A549 (cell line): ENCODE measurements around the gene MR1. TPM values are rescaled to one million over a fixed set of nuclear protein-coding genes. Genes with fewer than 3 reads are reported as not detected.

ENCODE experiments used
- ATAC-seq, 2 experiments: fragments of 200-7000 bp in 1 of 2; fragments of >200 bp in 1 of 2; cut with Nextera tagmentation in 1 of 2; cut with Tn5 transposase in 1 of 2; 3 replicates each; pipeline versions ENCODE4 v1.8.0 to v1.9.1; 2018 to 2020; ENCODE audit warnings: mild to moderate bottlenecking in 1 of 2, moderate library complexity in 1 of 2
- CTCF ChIA-PET: fragments of 300-600 bp; sonication (Branson Sonifier 250); formaldehyde crosslinking; extraction: SDS; loops from one replicate; lab custom pipeline; 2021; ENCODE audit warnings: antibody characterized with exemption, inconsistent platforms; lab: Yijun Ruan, JAX
- POLR2A ChIA-PET: fragments of 350-600 bp; formaldehyde crosslinking; extraction: SDS; loops from one replicate; lab custom pipeline; 2021; ENCODE audit warnings: antibody characterized with exemption, inconsistent platforms; lab: Yijun Ruan, JAX
- DNase-seq, 2 experiments: peaks; one replicate each; pipeline versions ENCODE4 v3.0.0 to v3.0.0-alpha.2; 2011 to 2016; ENCODE audit warnings: low read depth in 1 of 2, low spot score in 1 of 2
- FAIRE-seq: peaks from 2 replicates; lab custom pipeline; 2011; peaks lifted over from hg19 to GRCh38; lab: Jason Lieb, UNC
- H3K27ac ChIP-seq, 2 experiments: fragments of >200 bp; sonication (Bioruptor Twin); formaldehyde crosslinking; 3 replicates each; pipeline ENCODE4 v1.5.1; 2016 to 2017
- H3K4me1 ChIP-seq: fragments of >200 bp; sonication (Bioruptor Twin); formaldehyde crosslinking; 3 replicates; pipeline ENCODE4 v1.6.1; 2016
- H3K4me2 ChIP-seq: fragments of >200 bp; sonication (Bioruptor Twin); formaldehyde crosslinking; 3 replicates; pipeline ENCODE4 v1.6.1; 2016
- H3K4me3 ChIP-seq: fragments of >200 bp; sonication (Bioruptor Twin); formaldehyde crosslinking; 3 replicates; pipeline ENCODE4 v1.5.1; 2016
- H3K9me3 ChIP-seq: fragments of >200 bp; sonication (Bioruptor Twin); formaldehyde crosslinking; 3 replicates; pipeline ENCODE4 v1.6.1; 2016
- BCL3 ChIP-seq: fragments of >200 bp; sonication (Bioruptor Twin); formaldehyde crosslinking; IDR thresholded peaks from 3 replicates; pipeline ENCODE4 v1.6.1; 2016
- BHLHE40 ChIP-seq: IDR thresholded peaks from 2 replicates; pipeline ENCODE4 v1.6.1; 2012; ENCODE audit warnings: low read depth, low read length, inconsistent platforms
- EP300 ChIP-seq, 2 experiments: fragments of >200 bp; sonication (Bioruptor Twin); formaldehyde crosslinking; IDR thresholded peaks; 2 replicates in 1 of 2; 3 replicates in 1 of 2; pipeline ENCODE4 v1.6.1; 2016 to 2017
- FOSB ChIP-seq: fragments of 250-450 bp; sonication (Bioruptor Pico); IDR thresholded peaks from 2 replicates; pipeline ENCODE4 v1.5.0; 2020; ENCODE audit warnings: mild to moderate bottlenecking, moderate library complexity
- FOSL2 ChIP-seq, 2 experiments: fragments of 450-650 bp in 1 of 2; fragments of >200 bp in 1 of 2; sonication (Bioruptor Twin) in 1 of 2; formaldehyde crosslinking; IDR thresholded peaks; 2 replicates each; pipeline versions ENCODE4 v1.5.0 to v1.6.1; 2016 to 2020; ENCODE audit warnings: mild to moderate bottlenecking in 1 of 2, moderate library complexity in 1 of 2
- GATA3 ChIP-seq: IDR thresholded peaks from 2 replicates; pipeline ENCODE4 v1.6.1; 2012; ENCODE audit warnings: borderline replicate concordance
- HDAC2 ChIP-seq: fragments of 200-600 bp; sonication (generic); IDR thresholded peaks from 2 replicates; pipeline ENCODE4 v1.6.1; 2016
- HEYL ChIP-seq: fragments of 250-450 bp; sonication (Bioruptor Pico); IDR thresholded peaks from 2 replicates; pipeline ENCODE4 v1.8.0; 2021; ENCODE audit warnings: mild to moderate bottlenecking, moderate library complexity
- HOXA7 ChIP-seq: fragments of 250-450 bp; sonication (Bioruptor Pico); IDR thresholded peaks from 2 replicates; pipeline ENCODE4 v1.5.0; 2020; ENCODE audit warnings: mild to moderate bottlenecking, moderate library complexity
- HOXB13 ChIP-seq: fragments of 250-450 bp; sonication (Bioruptor Pico); IDR thresholded peaks from 2 replicates; pipeline ENCODE4 v1.5.0; 2020; ENCODE audit warnings: low read depth, mild to moderate bottlenecking, moderate library complexity
- HOXB5 ChIP-seq: fragments of 250-450 bp; sonication (Bioruptor Pico); IDR thresholded peaks from 2 replicates; pipeline ENCODE4 v1.5.0; 2020; ENCODE audit warnings: mild to moderate bottlenecking, moderate library complexity
- JUNB ChIP-seq: fragments of >200 bp; sonication (Bioruptor Twin); formaldehyde crosslinking; IDR thresholded peaks from 2 replicates; pipeline ENCODE4 v1.6.1; 2016
- KDM5A ChIP-seq: fragments of 200-600 bp; sonication (generic); IDR thresholded peaks from 2 replicates; pipeline ENCODE4 v1.6.1; 2016; ENCODE audit warnings: antibody characterized with exemption, mild to moderate bottlenecking
- MAFK ChIP-seq: fragments of 450-650 bp; IDR thresholded peaks from 2 replicates; pipeline ENCODE4 v1.6.1; 2014; ENCODE audit not compliant: partially characterized antibody
- MAZ ChIP-seq: fragments of 150-350 bp; IDR thresholded peaks from 2 replicates; pipeline ENCODE4 v1.6.1; 2014; ENCODE audit warnings: antibody characterized with exemption, low read depth, low read length, borderline replicate concordance
- MYC ChIP-seq: IDR thresholded peaks from 2 replicates; pipeline ENCODE4 v1.6.1; 2012; ENCODE audit warnings: mild to moderate bottlenecking, inconsistent platforms, low read length, improper control_type of control experiment, borderline replicate concordance
- NPAS2 ChIP-seq: fragments of 250-450 bp; sonication (Bioruptor Pico); IDR thresholded peaks from 2 replicates; pipeline ENCODE4 v1.8.0; 2022; ENCODE audit warnings: mild to moderate bottlenecking, moderate library complexity, borderline replicate concordance
- PHF8 ChIP-seq: fragments of 200-600 bp; sonication (generic); IDR thresholded peaks from 2 replicates; pipeline ENCODE4 v1.6.1; 2016; ENCODE audit warnings: low read depth, mild to moderate bottlenecking, antibody characterized with exemption, moderate library complexity, borderline replicate concordance
- POLR2AphosphoS2 ChIP-seq: conservative IDR thresholded peaks from 2 replicates; pipeline ENCODE4 v1.6.1; 2012; ENCODE audit warnings: low read length, improper control_type of control experiment, inconsistent platforms
- TFCP2L1 ChIP-seq: fragments of 250-450 bp; sonication (Bioruptor Pico); IDR thresholded peaks from 2 replicates; pipeline ENCODE4 v1.5.0; 2021; ENCODE audit warnings: mild to moderate bottlenecking
- ZFP36 ChIP-seq: fragments of 450-650 bp; IDR thresholded peaks from 2 replicates; pipeline ENCODE4 v1.6.1; 2014; ENCODE audit warnings: borderline replicate concordance; ENCODE audit not compliant: partially characterized antibody
- WGBS: methylation state at CpG from one replicate; pipeline ENCODE4 v1.1.6; 2017; ENCODE audit errors: missing lambda C conversion rate; 5-methylcytosine and 5-hydroxymethylcytosine counted together
- polyA plus RNA-seq, 4 experiments: library from polyadenylated mRNA; depleted of rRNA in 3 of 4; stranded (reverse); fragments of >200 nt; fragmentation: RNase III in 1 of 4; extraction: RNeasy Plus Mini Kit Qiagen cat#74134 plus additional on column Dnase treatment in 1 of 4; gene quantifications; 2 replicates in 3 of 4; 3 replicates in 1 of 4; pipeline ENCODE4 v1.2.3, GENCODE V29; 2011 to 2017
- TF ChIP-seq, protein P1 (sequence below): IDR thresholded peaks from 2 replicates; pipeline ENCODE4 v1.6.1; 2012
- TF ChIP-seq, protein P2 (sequence below): IDR thresholded peaks from 2 replicates; pipeline ENCODE4 v1.6.1; 2012
- TF ChIP-seq, protein P3 (sequence below): fragments of 250-450 bp; sonication (Bioruptor Pico); IDR thresholded peaks from 2 replicates; pipeline ENCODE4 v1.5.0; 2020; ENCODE audit warnings: low read depth, mild to moderate bottlenecking, moderate library complexity

MR1 gene
- polyA plus RNA-seq, 2 of the 4 experiments (the other 2 are of a cell fraction), result 8.3 to 17.2 TPM

DNA sequence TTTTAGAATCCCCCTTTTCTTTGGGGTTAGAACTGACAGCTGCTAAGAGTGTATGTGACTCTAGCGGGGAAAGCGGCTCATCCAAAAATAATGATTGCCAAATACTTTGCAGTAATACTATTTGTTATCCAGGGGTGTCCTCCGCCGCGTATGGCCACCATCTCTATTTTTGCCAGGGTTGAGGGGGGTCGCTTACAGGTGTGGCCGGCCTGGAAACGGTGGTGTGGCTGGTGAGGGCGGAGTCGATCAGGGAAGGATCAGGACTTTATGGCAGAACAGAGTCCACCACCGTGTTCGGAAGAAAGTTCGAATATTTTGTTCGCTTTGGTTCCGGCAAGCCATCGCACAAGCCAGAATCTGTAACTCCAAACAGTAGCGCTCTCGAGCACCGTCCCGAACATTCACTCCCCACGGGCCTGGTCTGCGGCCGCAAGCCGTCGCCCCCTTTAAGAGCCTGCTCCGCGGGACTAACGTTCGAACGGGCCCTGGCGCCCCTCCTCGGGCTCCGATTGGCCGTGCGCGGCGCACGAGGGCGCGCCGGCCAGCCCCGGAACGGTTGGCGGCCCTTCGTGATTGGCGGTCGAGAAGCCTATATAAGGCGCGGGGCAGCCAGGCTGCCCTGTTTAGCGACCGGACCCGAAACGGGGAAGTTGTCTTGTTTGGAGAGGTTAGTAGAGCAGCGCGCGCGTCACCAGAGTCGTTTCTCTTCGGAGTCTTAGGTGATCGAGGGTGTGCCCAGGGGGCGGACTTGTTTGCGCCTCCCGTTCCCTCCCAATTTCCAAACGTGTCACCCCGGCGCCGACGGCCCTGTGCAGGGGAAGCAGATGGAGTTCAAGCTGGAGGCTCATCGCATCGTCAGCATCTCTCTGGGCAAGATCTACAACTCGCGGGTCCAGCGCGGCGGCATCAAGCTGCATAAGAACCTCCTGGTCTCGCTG is 54.6 kb downstream of the MR1 start, which contains the start of gene IER5 (continued):
- TF ChIP-seq MAZ (peak; percentile 60; the same call in 1 of the 2 replicates), NPAS2 (CRISPR knock-in tag) (no peak), GATA3 (peak; percentile 50; the same call in 1 of the 2 replicates), FOSB (CRISPR knock-in tag) (0 out of 2 replicates have a peak, but pooled peaks have one; percentile 69), ZFP36 (no peak), TFCP2L1 (peak; percentile 71; the same call in 1 of the 2 replicates), MAFK (no peak), BHLHE40 (no peak), JUNB (no peak), POLR2AphosphoS2 (no peak), HOXA7 (peak; percentile 79; the same call in 1 of the 2 replicates), HEYL (CRISPR knock-in tag) (no peak), FOSL2 (IDR thresholded peaks at IDR 0.05) (no peak), FOSL2 (CRISPR knock-in tag; IDR thresholded peaks at IDR 0.05) (peak; percentile 44), HDAC2 (no peak)
- TF ChIP-seq, protein P1, sequence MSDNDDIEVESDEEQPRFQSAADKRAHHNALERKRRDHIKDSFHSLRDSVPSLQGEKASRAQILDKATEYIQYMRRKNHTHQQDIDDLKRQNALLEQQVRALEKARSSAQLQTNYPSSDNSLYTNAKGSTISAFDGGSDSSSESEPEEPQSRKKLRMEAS, result peak; percentile 90; the same call in 1 of the 2 replicates
- TF ChIP-seq, protein P2, sequence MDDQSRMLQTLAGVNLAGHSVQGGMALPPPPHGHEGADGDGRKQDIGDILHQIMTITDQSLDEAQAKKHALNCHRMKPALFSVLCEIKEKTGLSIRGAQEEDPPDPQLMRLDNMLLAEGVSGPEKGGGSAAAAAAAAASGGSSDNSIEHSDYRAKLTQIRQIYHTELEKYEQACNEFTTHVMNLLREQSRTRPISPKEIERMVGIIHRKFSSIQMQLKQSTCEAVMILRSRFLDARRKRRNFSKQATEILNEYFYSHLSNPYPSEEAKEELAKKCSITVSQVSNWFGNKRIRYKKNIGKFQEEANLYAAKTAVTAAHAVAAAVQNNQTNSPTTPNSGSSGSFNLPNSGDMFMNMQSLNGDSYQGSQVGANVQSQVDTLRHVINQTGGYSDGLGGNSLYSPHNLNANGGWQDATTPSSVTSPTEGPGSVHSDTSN, result peak; percentile 81

DNA sequence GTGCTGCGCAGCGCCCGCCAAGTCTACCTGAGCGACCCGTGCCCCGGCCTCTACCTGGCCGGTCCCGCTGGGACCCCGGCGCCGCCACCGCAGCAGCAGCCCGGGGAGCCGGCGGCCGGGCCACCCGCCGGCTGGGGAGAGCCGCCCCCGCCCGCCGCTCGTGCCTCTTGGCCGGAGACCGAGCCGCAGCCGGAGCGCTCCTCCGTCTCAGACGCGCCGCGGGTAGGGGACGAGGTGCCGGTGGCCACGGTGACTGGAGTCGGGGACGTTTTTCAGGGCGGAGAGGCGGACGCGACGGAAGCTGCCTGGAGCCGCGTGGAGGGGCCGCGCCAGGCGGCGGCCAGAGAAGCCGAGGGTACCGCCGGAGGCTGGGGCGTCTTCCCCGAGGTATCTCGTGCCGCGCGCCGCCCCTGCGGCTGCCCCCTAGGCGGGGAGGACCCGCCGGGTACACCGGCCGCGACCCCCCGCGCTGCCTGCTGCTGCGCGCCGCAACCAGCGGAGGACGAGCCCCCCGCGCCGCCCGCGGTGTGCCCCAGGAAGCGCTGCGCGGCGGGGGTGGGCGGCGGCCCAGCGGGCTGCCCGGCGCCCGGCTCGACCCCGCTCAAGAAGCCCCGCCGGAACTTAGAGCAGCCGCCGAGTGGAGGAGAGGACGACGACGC is 55.4 kb downstream of the MR1 start:
- Histone ChIP-seq H3K4me3 (peak overlapping the region; percentile 91), H3K27ac (peak overlapping the region; percentile 80 to 97), H3K4me1 (peaks cover 60% of the 10 kb centered on the region), H3K4me2 (peak overlapping the region; percentile 96), H3K9me3 (no peaks in the 10 kb centered on the region)
- WGBS, result 0% methylated on average over 5 of the region's 97 CpGs
- ATAC-seq (peak in 1 of 2 experiments; percentile 3; a peak in 2 of 6 replicates), DNase-seq (no peak), FAIRE-seq (no peak)
- POLR2A ChIA-PET, result interaction anchor here (0.7 to 2.7 kb wide), 24 partner anchors 8 to 1057 kb away, joined by 3 to 21 read pairs (median 6); partner anchors contain the start of genes MR1 and STX6
- CTCF ChIA-PET, result interaction anchor here (1.6 to 48.3 kb wide), 4 partner anchors 11 to 208 kb away, joined by 5 to 774 read pairs (median 28); no protein-coding TSS in a partner anchor
- TF ChIP-seq JUNB (no peak), EP300 (IDR thresholded peaks at IDR 0.05) (no peak), MAZ (no peak), BCL3 (no peak), NPAS2 (CRISPR knock-in tag) (no peak), HOXB13 (CRISPR knock-in tag) (no peak), PHF8 (no peak; the same call in 1 of the 2 replicates), KDM5A (no peak), MYC (no peak), FOSL2 (IDR thresholded peaks at IDR 0.05) (no peak), FOSL2 (CRISPR knock-in tag; IDR thresholded peaks at IDR 0.05) (no peak), HOXB5 (no peak)
- TF ChIP-seq, protein P3, sequence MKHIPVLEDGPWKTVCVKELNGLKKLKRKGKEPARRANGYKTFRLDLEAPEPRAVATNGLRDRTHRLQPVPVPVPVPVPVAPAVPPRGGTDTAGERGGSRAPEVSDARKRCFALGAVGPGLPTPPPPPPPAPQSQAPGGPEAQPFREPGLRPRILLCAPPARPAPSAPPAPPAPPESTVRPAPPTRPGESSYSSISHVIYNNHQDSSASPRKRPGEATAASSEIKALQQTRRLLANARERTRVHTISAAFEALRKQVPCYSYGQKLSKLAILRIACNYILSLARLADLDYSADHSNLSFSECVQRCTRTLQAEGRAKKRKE, result no peak
- TF ChIP-seq, protein P1, result no peak
- TF ChIP-seq, protein P2, result no peak
